Measurements from ENCODE around the gene SEMA3A. TPM values are rescaled to one million over a fixed set of nuclear protein-coding genes. Genes with fewer than 3 reads are reported as not detected.
A peak's percentile ranks its signal among the peaks of the same experiment; 100 is the strongest.

Gene SEMA3A
- total and polyA plus RNA-seq, 2 of the 4 experiments (the other 2 are of a cell fraction) = 31.2 to 213 TPM

DNA sequence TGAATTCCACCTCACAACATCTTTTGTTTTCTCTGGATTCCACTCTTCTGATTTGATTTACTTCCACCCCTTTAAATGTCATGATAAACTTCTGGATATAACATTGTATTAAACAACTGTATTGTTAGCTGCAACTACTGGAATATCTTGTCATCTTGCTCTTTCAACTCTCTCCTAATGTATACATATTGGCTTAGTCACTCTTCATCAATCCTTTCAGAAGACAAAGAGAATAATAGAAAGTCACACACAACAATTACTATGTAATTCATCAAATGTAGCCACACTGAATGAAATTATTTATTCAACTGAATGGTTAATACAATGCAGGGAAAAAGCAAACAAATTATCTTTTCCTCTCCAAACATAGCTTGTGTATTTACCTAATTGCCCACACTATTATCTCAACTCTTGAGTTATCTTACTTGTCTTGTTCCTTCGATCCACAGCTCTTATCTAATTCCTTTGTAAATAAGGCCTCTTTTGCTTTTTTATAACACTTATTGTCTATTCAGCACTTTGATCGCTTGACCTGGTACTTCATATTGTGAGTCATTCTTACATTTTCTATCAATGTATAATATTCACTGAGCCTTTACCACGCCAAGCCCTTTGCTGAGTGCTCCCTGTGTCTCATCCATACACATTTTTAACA lies 16.7 kb downstream of the SEMA3A start:
- BruUV-seq (replicated peaks) = no TSS peak
- Histone ChIP-seq H2BK20ac (ENCODE audit: low read depth, low read length) (no peak overlapping the region), H3K27ac (ENCODE audit: insufficient read depth, low read length) (no peak overlapping the region), H3K56ac (ENCODE audit: extremely low read depth, insufficient read depth, low read length) (no peak overlapping the region), H3K9me3 (ENCODE audit: control insufficient read depth, insufficient read depth, low read length) (peaks cover 4% of the 10 kb centered on the region), H3K4me1 (ENCODE audit: control insufficient read depth, insufficient read depth, low read length) (no peaks in the 10 kb centered on the region; the same call in 1 of the 2 replicates), H3K23ac (ENCODE audit: low read depth, low read length) (no peak overlapping the region), H3K27me3 (ENCODE audit: control insufficient read depth, insufficient read depth, low read length) (no peaks in the 10 kb centered on the region), H3K36me3 (ENCODE audit: control insufficient read depth, insufficient read depth, low read length) (peaks cover 8% of the 10 kb centered on the region), H3K4ac (ENCODE audit: low read depth, low read length) (peak overlapping the region; percentile 44; the same call in 1 of the 2 replicates), H3K9me1 (ENCODE audit: insufficient read depth, low read length) (peaks cover 5% of the 10 kb centered on the region), H4K91ac (ENCODE audit: insufficient read depth, low read depth, low read length) (no peak overlapping the region), H3K9ac (ENCODE audit: low read depth, low read length) (no peak overlapping the region), H4K8ac (ENCODE audit: low read depth in 2 of 2, low read length in 2 of 2) (peak overlapping the region in 1 of 2 experiments; percentile 21; a peak in 1 of 4 replicates), H2AK9ac (replicated peaks; ENCODE audit: low read depth, low read length, poor library complexity) (no peak overlapping the region), H4K5ac (ENCODE audit: low read depth, low read length) (no peak overlapping the region), H2AK5ac (ENCODE audit: low read depth, low read length) (0 out of 2 replicates have a peak overlapping the region, but pooled peaks have one; percentile 35), H4K20me1 (ENCODE audit: insufficient read depth, low read length) (peaks cover 10% of the 10 kb centered on the region), H2BK15ac (ENCODE audit: low read depth, low read length) (no peak overlapping the region), H3K4me2 (ENCODE audit: low read depth, low read length) (peak overlapping the region; percentile 2; the same call in 1 of the 2 replicates), H2AFZ (replicated peaks; ENCODE audit: low read length, poor library complexity) (no peak overlapping the region), H3K18ac (ENCODE audit: low read depth, low read length) (no peak overlapping the region), H2BK5ac (ENCODE audit: low read depth, low read length, poor library complexity, severe bottlenecking) (peak overlapping the region; percentile 25), H3K14ac (replicated peaks; ENCODE audit: low read depth, low read length) (no peak overlapping the region), H3K4me3 (ENCODE audit: insufficient read depth, low read depth, low read length) (no peak overlapping the region), H2BK120ac (ENCODE audit: low read depth, low read length) (no peak overlapping the region), H3K79me1 (ENCODE audit: low read depth in 1 of 2, low read length in 2 of 2) (peaks cover 9 to 52% of the 10 kb centered on the region in 2 experiments; a peak in 3 of 4 replicates)
- dilution Hi-C loops (cut with HindIII; ENCODE audit: low sequenced_read_pairs, unreplicated experiment) (no loop called here), in situ Hi-C loops (cut with MboI; ENCODE audit: low sequenced_read_pairs) (no loop called here), intact Hi-C loops (cut with micrococcal nuclease) (loop anchor here (5.0 kb wide), 1 partner anchor 171 kb away; no protein-coding TSS in a partner anchor)
- ChIA-PET CTCF (no interaction called here), POLR2A (ENCODE audit: unreplicated experiment) (no interaction called here)
- ATAC-seq (ENCODE audit: low read depth) (peak; percentile 14; the same call in 1 of the 2 replicates), DNase-seq (peak; percentile 40)
- TF ChIP-seq CHD1 (IDR thresholded peaks at IDR 0.05; ENCODE audit: low read depth, low read length) (no peak), MAFK (IDR thresholded peaks at IDR 0.05; ENCODE audit: low read depth, low read length) (peak; percentile 97)
- WGBS, 2 experiments (ENCODE audit: extremely low coverage in 2 of 2, insufficient read length in 1 of 2) = no CpG with 5 or more reads among the region's 3 CpGs
